HEK293T (cell line): ENCODE results near the gene MAP2K3.

Source experiments
- CTCF ChIA-PET: fragments of 350-600 bp; formaldehyde crosslinking; extraction: SDS; loops from one replicate; lab custom pipeline; 2021; ENCODE audit warnings: antibody characterized with exemption, inconsistent platforms; lab: Yijun Ruan, JAX
- POLR2A ChIA-PET: fragments of 350-600 bp; formaldehyde crosslinking; extraction: SDS; loops from one replicate; lab custom pipeline; 2020; ENCODE audit warnings: antibody characterized with exemption, inconsistent platforms; lab: Yijun Ruan, JAX
- DNase-seq: peaks from one replicate; pipeline ENCODE4 v3.0.0; 2012; ENCODE audit warnings: mixed read lengths; ENCODE audit errors: extremely low spot score
- ARNT ChIP-seq: fragments of 450-650 bp; IDR thresholded peaks from 2 replicates; pipeline ENCODE4 v1.6.1; 2017; ENCODE audit warnings: mild to moderate bottlenecking
- BHLHE40 ChIP-seq: fragments of 450-650 bp; IDR thresholded peaks from 2 replicates; pipeline ENCODE4 v1.6.1; 2016; ENCODE audit warnings: mild to moderate bottlenecking, moderate library complexity, borderline replicate concordance
- CTBP1 ChIP-seq: fragments of 450-650 bp; IDR thresholded peaks from 2 replicates; pipeline ENCODE4 v1.6.1; 2016; ENCODE audit warnings: borderline replicate concordance
- ELF4 ChIP-seq: fragments of 450-650 bp; IDR thresholded peaks from 2 replicates; pipeline ENCODE4 v1.6.1; 2017; ENCODE audit warnings: antibody characterized with exemption
- FOXM1 ChIP-seq: fragments of 450-650 bp; IDR thresholded peaks from 2 replicates; pipeline ENCODE4 v1.6.1; 2017; ENCODE audit warnings: mild to moderate bottlenecking, borderline replicate concordance
- L3MBTL2 ChIP-seq: fragments of 450-650 bp; conservative IDR thresholded peaks from 2 replicates; pipeline ENCODE4 v1.6.1; 2016; ENCODE audit warnings: mild to moderate bottlenecking
- LEF1 ChIP-seq: fragments of 450-650 bp; IDR thresholded peaks from 2 replicates; pipeline ENCODE4 v1.6.1; 2017; ENCODE audit warnings: mild to moderate bottlenecking, borderline replicate concordance
- NFRKB ChIP-seq: fragments of 450-650 bp; IDR thresholded peaks from 2 replicates; pipeline ENCODE4 v1.6.1; 2016; ENCODE audit warnings: mild to moderate bottlenecking, moderate library complexity
- SP1 ChIP-seq: fragments of 450-650 bp; IDR thresholded peaks from 2 replicates; pipeline ENCODE4 v1.6.1; 2017
- SUZ12 ChIP-seq: fragments of 450-650 bp; IDR thresholded peaks from 2 replicates; pipeline ENCODE4 v1.6.1; 2016; ENCODE audit warnings: mild to moderate bottlenecking
- TARDBP ChIP-seq: fragments of 450-650 bp; IDR thresholded peaks from 2 replicates; pipeline ENCODE4 v1.6.1; 2016
- ZNF384 ChIP-seq: fragments of 450-650 bp; IDR thresholded peaks from 2 replicates; pipeline ENCODE4 v1.6.1; 2016
- TF ChIP-seq, protein P1 (sequence below): fragments of 450-650 bp; IDR thresholded peaks from 2 replicates; pipeline ENCODE4 v1.6.1; 2016

MAP2K3 gene

DNA sequence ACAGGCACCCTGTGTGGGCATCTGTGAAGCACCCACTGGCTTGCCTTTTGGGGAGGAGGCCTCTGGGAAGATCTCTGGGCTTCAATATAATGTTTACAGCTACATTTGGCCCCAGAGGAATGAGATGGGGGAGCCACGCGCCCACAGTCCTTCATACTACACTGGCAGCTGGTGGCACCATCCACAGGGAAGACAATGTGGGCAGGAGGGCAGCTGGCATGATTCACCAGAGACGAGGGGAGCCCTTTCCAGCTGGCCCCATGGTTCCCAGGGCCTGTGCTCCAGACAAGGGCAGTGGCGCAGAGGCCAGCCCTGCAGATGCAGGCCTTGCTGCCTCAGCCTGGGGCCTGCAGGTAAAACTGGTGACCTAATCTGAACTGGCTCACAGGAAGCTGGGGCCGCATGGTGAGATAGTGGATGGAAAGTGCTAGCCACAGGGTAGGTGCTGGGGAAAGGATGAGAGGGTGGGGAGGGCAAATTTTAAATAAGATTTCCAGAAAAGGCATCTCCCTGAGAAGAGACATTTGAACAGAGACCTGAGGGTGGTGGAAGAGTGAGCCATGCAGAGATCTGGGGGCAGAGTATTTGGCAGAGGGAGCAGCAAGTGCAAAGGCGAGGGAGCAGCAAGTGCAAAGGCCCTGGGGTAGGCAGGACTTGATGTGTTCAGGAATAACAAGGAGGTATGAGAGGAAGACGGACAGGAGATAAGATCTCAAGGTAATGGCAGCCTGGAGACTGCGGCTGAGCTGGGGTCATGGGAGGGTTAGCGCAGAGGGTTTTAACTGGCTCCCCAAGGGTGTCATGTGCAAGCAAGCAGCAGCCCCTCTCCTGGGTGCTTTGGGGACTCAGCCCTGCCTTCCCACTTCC is 79.5 kb downstream of the MAP2K3 start:
- CTCF ChIA-PET = no interaction called here
- no peak for DNase-seq
- no peak for TF ChIP-seq L3MBTL2
- TF ChIP-seq, protein P1, sequence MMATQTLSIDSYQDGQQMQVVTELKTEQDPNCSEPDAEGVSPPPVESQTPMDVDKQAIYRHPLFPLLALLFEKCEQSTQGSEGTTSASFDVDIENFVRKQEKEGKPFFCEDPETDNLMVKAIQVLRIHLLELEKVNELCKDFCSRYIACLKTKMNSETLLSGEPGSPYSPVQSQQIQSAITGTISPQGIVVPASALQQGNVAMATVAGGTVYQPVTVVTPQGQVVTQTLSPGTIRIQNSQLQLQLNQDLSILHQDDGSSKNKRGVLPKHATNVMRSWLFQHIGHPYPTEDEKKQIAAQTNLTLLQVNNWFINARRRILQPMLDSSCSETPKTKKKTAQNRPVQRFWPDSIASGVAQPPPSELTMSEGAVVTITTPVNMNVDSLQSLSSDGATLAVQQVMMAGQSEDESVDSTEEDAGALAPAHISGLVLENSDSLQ = no peak
- TF ChIP-seq NFRKB = no peak
- TF ChIP-seq BHLHE40 = no peak
- TF ChIP-seq CTBP1 = no peak
- TF ChIP-seq FOXM1 = no peak
- no peak for TF ChIP-seq ELF4
- no peak for TF ChIP-seq ZNF384
- no peak for TF ChIP-seq ARNT
- no peak for TF ChIP-seq TARDBP
- no peak for TF ChIP-seq LEF1
- TF ChIP-seq SP1 = no peak
- no peak for TF ChIP-seq SUZ12
- POLR2A ChIA-PET = no interaction called here
